ENCODE data around the gene TNFAIP8L3. TPM values are rescaled to one million over a fixed set of nuclear protein-coding genes. Genes with fewer than 3 reads are reported as not detected.
A peak's percentile ranks its signal among the peaks of the same experiment; 100 is the strongest.

Gene TNFAIP8L3
- total RNA-seq, 4 donors from 2014 or later, result 3.7 to 12.5 (median 10.0) TPM

GRCh38 chr15:51121631-51122225 is 27.0 kb upstream of the TNFAIP8L3 start:
- Histone ChIP-seq H3K4me3 (no peak overlapping the region), H3K9me3 (peaks cover 0 to 13% (median 0%) of the 10 kb centered on the region in 4 donors), H3K27me3 (no peaks in the 10 kb centered on the region), H3K27ac (no peak overlapping the region), H3K36me3 (no peaks in the 10 kb centered on the region), H3K4me1 (no peaks in the 10 kb centered on the region)
- 98 to 100% methylated on average over 1 of the region's 1 CpG for WGBS, 2 donors
- no peak for DNase-seq (ENCODE audit: low spot score in 2 of 2)
- TF ChIP-seq POLR2A (IDR thresholded peaks at IDR 0.05) (no peak), CTCF (IDR thresholded peaks at IDR 0.05) (no peak), EP300 (IDR thresholded peaks at IDR 0.05) (no peak)

GRCh38 chr15:51121118-51121517 is 26.4 kb upstream of the TNFAIP8L3 start:
- peaks cover 0 to 13% (median 0%) of the 10 kb centered on the region in 4 donors for H3K9me3 ChIP-seq
- no peak for DNase-seq (ENCODE audit: low spot score in 2 of 2)
- no peaks in the 10 kb centered on the region for H3K27me3 ChIP-seq
- no peak overlapping the region for H3K27ac ChIP-seq
- no peak overlapping the region for H3K4me3 ChIP-seq
- H3K4me1 ChIP-seq, result no peaks in the 10 kb centered on the region
- TF ChIP-seq EP300 (IDR thresholded peaks at IDR 0.05) (peak in 1 of 2 donors; percentile 12), CTCF (IDR thresholded peaks at IDR 0.05) (no peak), POLR2A (IDR thresholded peaks at IDR 0.05) (no peak)
- 58 to 81% methylated on average over 2 of the region's 2 CpGs for WGBS, 2 donors
- H3K36me3 ChIP-seq, result no peaks in the 10 kb centered on the region

GRCh38 chr15:51119120-51119519 is 24.4 kb upstream of the TNFAIP8L3 start:
- Histone ChIP-seq H3K9me3 (peaks cover 0 to 13% (median 0%) of the 10 kb centered on the region in 4 donors), H3K27me3 (no peaks in the 10 kb centered on the region), H3K4me1 (no peaks in the 10 kb centered on the region), H3K4me3 (no peak overlapping the region), H3K36me3 (no peaks in the 10 kb centered on the region), H3K27ac (no peak overlapping the region)
- TF ChIP-seq POLR2A (IDR thresholded peaks at IDR 0.05) (no peak), CTCF (IDR thresholded peaks at IDR 0.05) (no peak), EP300 (IDR thresholded peaks at IDR 0.05) (no peak)
- DNase-seq (ENCODE audit: low spot score in 2 of 2), result no peak
- 53 to 71% methylated on average over 3 of the region's 3 CpGs for WGBS, 2 donors

- no peak for TF ChIP-seq EP300 (IDR thresholded peaks at IDR 0.05)
- no peak for DNase-seq (ENCODE audit: low spot score in 2 of 2)
- Histone ChIP-seq H3K4me1 (no peaks in the 10 kb centered on the region), H3K9me3 (no peaks in the 10 kb centered on the region), H3K27ac (no peak overlapping the region), H3K4me3 (no peak overlapping the region), H3K36me3 (no peaks in the 10 kb centered on the region), H3K27me3 (no peaks in the 10 kb centered on the region)
- 81 to 91% methylated on average over 1 of the region's 1 CpG for WGBS, 2 donors
These were observed 22.6 kb upstream of the TNFAIP8L3 start for GRCh38 chr15:51117270-51117669.

- Histone ChIP-seq H3K36me3 (no peaks in the 10 kb centered on the region), H3K4me1 (peaks cover 0 to 5% (median 0%) of the 10 kb centered on the region in 4 donors), H3K4me3 (no peak overlapping the region), H3K27ac (peak overlapping the region in 1 of 4 donors; percentile 4), H3K27me3 (no peaks in the 10 kb centered on the region), H3K9me3 (no peaks in the 10 kb centered on the region)
- 44 to 53% methylated on average over 5 of the region's 5 CpGs for WGBS, 2 donors
- no peak for TF ChIP-seq CTCF (IDR thresholded peaks at IDR 0.05)
- peak in 1 of 2 donors; percentile 56 for TF ChIP-seq EP300 (IDR thresholded peaks at IDR 0.05)
- DNase-seq (ENCODE audit: low spot score in 2 of 2), result no peak
These were observed 19.9 kb upstream of the TNFAIP8L3 start for GRCh38 chr15:51114437-51115119.

All from tibial nerve (tissue), 4 donors.